Brain pericyte (primary cell): ENCODE results near the gene U2AF2.
"Not testable (repeated sequence)": the region's sequence is repeated elsewhere in the genome, so short reads cannot be mapped to it uniquely, and the experiment has no call there.

Experiments
- DNase-seq: peaks from one replicate; pipeline ENCODE4 v3.0.0-alpha.2; 2012; ENCODE audit warnings: low read depth, low spot score

U2AF2 gene

DNA sequence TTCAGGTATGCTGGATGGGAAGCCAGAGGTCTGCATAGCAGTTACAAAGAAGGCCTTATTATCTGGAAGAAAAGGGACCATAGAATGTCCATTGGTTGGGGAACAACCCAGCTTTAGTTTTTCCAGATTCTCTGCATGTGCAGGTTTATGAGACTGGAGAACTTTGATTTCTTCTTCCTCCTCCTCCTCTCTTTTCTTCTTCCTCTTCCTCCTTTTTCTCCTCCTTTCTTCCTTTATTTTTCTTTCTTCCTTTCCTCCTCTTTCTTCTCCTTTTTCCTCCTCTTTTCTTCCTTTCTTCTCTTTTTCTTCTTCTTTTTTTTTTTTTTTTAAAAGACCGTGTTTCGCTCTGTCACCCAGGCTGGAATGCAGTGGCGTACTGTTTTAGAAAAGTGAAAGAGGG, 51.1 kb downstream of the U2AF2 start:
- no peak for DNase-seq

- DNase-seq = no peak
Observed at GRCh38 chr19:55711719-55712118, 56.9 kb downstream of the U2AF2 start.

- DNase-seq = no peak
Observed at GRCh38 chr19:55712804-55713631, 58.2 kb downstream of the U2AF2 start.

DNA sequence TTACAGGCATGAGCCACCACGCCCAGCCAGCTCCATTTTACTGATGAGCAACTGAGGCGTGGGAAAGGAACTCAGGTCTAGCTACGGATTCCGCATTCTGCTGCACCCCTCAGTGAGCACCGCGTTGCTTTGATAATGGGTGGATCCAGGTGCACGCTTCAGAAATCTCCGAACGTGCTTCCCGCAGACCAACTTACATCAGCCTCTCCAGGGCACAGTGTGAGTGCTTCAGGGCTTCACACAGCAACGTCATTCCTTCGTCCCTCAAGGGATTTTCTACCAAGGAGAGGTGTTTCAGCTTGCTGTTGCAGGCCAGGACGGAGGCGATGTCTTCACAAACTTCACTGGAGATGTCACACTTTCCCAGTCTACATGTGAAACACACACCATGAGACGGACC, 61.7 kb downstream of the U2AF2 start:
- DNase-seq = no peak

- DNase-seq = no peak
Observed at GRCh38 chr19:55717251-55717650, 62.4 kb downstream of the U2AF2 start.

GRCh38 chr19:55717879-55718711, 63.3 kb downstream of the U2AF2 start:
- DNase-seq = not testable (repeated sequence)

GRCh38 chr19:55720214-55720746, 65.4 kb downstream of the U2AF2 start:
- no peak for DNase-seq

- DNase-seq = no peak
Observed at GRCh38 chr19:55720801-55721200, 66.0 kb downstream of the U2AF2 start.

- no peak for DNase-seq
Observed at GRCh38 chr19:55723491-55723890, 68.7 kb downstream of the U2AF2 start.
